DMS153 treated with DMSO at 0.1 percent for 48 hours (cell line): ENCODE data around the gene MBD3.

Source experiments
- DNase-seq: peaks from one replicate; lab custom pipeline; 2025; ENCODE audit not compliant: unreplicated experiment; lab: John Stamatoyannopoulos, UW

The MBD3 gene

DNA sequence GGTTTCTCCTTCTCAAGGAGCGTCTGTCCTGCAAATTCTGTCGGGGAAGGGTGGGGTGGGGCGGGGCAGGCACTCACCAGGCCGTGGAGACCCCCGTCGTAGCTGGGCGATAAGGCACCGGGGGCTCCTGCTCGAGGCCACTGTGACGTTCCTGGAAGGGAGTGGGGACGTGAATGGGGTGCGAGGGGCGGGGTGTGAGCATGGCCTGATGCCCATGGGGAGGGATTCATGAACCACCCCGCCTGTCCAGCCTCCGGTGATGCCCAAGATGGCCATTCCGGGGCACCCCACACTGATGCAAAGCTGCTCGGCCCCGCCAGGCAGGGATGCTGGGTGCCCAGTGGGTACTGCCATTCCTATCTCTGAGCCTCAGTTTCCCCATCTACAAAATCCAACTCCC, 27.0 kb upstream of the MBD3 start:
- no peak for DNase-seq

DNA sequence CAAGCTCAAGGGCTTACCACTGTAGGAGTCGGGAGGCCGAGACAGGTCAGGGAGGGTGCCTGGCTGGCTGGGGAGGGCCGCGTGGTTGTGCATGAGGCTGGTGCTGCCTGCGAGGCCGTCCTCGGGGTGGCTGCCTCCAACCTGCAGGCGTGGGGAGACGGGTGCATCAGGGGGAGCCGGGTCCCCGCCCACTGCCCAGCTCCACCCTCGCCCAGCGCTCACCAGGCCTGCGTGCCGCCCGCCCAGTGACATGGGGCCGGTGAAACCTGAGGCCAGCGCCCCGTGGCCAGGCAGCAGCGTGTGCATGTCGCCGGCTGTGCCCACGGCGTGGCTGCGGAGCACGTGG, 26.4 kb upstream of the MBD3 start:
- DNase-seq, result no peak

DNA sequence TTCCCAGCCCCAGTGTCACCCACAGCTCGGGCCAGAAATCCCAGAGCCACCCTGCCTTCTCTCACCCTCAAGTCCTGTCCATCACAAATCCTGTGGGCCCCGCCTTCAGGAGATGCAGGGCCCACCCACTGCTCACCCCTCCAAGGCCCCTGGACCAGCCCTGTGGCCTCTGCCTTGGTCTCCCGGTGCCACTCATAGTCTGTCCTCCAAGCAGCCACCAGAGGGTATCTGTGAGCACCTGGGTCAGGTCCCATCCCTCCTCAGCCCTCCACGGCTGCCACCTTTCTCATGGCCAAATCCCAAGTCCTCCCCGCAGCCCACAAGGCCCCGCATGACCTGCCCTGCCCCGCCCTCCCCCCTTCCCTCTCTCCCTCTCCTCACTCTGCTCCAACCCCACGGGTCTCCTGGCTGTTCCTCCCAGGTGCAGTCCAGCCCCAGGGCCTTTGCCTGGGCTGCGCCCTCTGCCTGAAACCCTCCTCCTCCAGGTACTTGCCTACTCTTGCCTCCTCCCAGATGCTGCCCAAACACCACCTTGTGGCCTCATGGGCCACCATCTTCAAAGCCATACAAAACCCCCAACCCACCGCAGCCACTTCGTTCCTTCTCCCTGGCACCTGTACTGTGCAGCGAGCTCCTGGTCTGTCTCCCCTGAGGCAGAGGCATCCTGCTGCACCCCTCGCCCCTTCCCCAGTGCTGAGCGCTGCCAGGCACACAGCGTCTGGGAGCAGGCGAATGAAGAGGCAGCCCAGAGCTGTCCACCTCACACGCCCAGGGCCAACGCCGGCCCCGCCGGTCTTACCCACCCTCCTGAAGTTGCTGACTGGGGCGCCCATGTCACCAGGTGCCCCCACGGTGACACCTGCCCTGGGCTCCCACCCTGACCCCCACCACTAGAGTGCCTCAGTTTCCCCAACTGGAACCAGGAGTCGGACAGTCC, 25.8 kb upstream of the MBD3 start:
- no peak for DNase-seq

DNA sequence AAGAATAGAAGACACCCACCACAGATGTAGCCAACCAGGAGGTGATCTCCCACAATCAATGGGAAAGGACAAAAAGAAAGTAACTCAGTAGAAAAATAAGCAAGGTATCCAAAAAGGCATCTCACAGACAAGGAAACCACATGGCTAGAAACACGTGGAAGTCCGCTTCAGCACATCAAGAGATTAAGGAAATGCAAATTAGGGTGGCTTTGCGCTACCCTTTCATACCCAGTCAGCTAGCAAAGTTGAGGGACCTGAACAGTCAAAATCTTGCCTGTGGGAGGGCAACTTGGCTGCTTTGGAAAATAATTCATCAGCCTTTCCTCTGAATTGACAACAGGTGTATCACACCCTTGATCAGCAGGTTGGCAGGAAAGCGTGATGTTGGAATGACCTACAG, 24.2 kb upstream of the MBD3 start:
- no peak for DNase-seq

- no peak for DNase-seq
Measured at GRCh38 chr19:1616396-1616795, 23.7 kb upstream of the MBD3 start.

- no peak for DNase-seq
Measured at GRCh38 chr19:1615156-1615765, 22.6 kb upstream of the MBD3 start.

DNA sequence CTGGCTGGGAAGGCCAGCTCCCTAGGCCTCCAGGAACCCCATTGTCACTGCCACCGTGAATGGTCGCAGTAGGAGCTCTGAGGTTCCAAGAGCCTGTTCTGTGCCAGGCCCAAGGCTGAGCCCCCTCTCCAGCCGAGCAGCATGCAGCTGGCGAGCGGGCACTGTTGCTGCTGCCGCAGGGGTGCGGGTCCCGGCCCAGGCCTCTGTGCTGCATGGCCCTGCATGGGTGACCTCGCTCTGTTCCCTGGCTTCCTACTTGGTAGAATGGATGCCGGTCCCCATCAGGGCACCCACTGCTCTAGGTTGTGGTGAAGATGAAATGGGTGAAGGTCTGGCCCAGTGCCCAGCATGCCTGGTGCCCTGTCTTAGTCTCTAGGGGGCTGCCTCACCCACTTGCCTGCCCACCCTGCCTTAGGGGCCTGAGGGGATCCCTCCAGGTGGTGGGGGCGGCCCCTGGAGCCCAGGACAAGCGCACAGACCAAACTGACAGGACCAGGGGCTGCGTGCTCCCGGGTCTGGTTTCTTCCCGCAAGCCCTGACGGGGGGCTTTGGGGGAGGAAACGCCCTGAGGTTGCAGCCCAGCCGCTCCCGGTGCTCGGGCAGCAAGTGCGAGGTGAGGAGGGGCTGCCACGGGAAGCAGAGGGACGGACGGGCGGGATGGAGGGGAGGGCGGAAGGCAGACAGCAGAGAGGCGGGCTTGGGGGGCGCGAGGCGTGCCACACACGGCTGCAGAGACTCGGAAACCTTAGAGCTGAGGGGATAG, 21.3 kb upstream of the MBD3 start:
- no peak for DNase-seq

- DNase-seq, result no peak
Measured at GRCh38 chr19:1613146-1613545, 20.5 kb upstream of the MBD3 start.

- DNase-seq, result no peak
Measured at GRCh38 chr19:1612114-1613086, 19.7 kb upstream of the MBD3 start.

DNA sequence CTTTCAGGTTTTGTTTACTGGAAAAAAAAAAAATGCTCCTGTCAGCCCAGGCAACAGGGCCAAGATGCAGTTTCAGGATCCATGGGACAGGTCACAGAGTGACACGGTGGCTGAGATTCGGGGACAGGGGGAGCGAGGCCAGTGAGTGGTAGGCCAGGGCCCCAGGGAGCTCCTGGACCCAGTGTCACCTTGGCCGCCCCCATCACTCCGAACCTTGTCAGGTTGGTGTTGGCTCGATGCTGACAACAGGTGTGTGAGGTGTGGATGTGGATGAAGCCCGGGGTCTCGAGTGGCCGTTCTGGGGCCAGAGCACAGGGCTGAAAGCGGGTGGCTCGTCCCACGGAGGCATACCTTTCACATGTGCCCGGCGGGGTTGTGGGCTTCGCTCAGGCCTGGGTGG, 18.7 kb upstream of the MBD3 start:
- DNase-seq, result no peak

DNA sequence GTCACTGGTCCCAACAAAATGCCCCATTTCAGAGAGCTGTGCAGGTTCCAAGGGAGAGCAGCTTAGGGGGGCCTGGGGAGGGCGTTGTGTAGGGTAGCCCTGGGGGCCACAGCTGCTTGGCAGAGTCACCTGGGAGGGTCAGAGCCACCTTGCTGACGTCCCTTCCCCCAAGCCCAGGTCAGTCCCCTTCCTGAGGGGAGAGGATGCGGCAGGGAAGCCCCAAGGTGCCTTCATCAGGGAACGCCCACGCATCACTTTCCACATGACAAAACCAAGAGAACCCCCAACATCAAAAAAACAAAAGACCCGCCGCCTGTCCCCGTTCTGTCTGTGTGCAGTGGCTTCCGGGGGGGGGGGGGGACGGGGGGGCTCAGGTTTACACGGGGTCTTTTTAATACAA, 17.9 kb upstream of the MBD3 start:
- no peak for DNase-seq

GRCh38 chr19:1609680-1610474, 17.2 kb upstream of the MBD3 start:
- no peak for DNase-seq

- DNase-seq, result no peak
Measured at GRCh38 chr19:1609103-1609396, 16.4 kb upstream of the MBD3 start.

GRCh38 chr19:1608359-1609102, 15.9 kb upstream of the MBD3 start:
- DNase-seq, result no peak

- DNase-seq, result no peak
Measured at GRCh38 chr19:1606138-1606651, 13.5 kb upstream of the MBD3 start.

DNA sequence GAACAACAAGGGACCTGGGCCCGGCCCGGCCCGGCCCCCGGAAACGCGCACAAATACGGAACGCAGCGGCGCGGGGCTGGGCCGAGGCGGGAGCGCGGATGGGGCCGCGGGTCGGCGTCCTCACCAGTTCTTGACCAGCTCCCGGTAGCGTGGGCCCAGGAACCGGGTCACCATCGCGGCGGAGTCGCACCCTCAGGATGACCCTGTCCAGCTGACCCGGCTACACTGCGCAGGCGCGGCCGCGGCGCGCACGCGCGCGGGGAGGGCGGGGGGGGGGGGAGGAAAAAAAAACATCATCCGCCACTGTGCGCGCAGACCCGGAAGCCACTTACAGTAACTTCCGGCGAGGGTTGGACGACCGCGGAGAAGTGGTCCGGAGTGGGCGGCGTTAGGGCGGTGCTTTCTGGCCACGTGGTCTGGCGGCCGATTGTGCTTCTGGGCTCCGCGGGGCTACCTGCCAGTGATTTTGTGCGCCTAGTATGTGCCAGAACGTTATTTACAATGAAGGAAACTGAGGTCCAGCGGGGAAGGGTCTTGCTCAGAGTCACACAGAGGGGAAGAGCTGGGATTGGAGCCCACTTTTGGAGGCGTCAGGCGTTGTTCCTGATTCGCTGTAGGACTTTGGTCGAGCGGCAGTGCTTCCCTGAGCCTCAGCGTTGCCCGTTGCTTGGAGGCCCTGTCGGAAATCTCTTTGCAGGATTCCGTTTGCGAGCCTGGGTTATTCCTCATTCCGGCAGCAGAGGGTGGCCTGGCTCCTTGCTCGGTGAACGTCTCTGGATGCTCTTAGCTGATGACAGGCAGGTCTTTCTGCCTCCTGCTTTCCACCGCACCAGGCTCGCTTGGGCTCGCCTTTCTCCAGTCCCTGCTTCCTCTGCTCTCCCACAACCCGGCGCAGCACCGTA, 12.8 kb upstream of the MBD3 start, which contains the start of gene UQCR11:
UQCR11 (minus strand) TSS at position 227 of the 902 bp plus-strand sequence; CDS start at position 174, 53 bp downstream.
- peak; percentile 62 for DNase-seq

GRCh38 chr19:1602091-1602707, 9.5 kb upstream of the MBD3 start:
- DNase-seq, result no peak

DNA sequence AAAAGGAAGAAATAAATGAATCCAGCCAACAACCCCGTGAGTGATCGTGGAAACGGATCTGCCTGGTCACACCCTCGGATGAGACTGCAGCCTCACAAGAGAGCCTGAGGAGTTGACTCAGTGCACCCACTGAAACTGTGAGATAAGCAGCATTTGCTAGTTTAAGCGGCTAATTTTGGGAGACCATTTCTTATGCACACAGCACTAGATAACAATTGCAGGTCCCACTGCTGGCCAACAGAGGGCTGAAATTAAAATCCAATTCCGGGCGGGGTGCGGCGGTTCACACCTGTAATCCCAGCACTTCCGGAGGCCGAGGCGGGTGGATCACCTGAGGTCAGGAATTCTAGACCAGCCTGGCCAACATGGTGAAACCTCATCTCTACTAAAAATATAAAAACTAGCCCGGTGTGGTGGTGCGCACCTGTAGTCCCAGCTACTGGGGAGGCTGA, 9.0 kb upstream of the MBD3 start:
- DNase-seq, result no peak
